ENCODE data around the gene SSR2.

GRCh38 chr1:156012051-156012817 is 8.5 kb downstream of the SSR2 start:
- TF ChIP-seq POLR2A (IDR thresholded peaks at IDR 0.05), result no peak
- no peak for TF ChIP-seq POLR2AphosphoS5 (IDR thresholded peaks at IDR 0.05)
- TF ChIP-seq CTCF (IDR thresholded peaks at IDR 0.05), result no peak

Data from prostate gland (tissue), 2 donors.